DOHH2 (cell line): ENCODE data around the gene STAM2.

ENCODE experiments used
- EZH2phosphoT487 ChIP-seq: fragments of 200-600 bp; sonication (generic); IDR thresholded peaks from 2 replicates; pipeline ENCODE4 v1.6.1; 2017; ENCODE audit warnings: borderline replicate concordance, mild to moderate bottlenecking, antibody characterized with exemption, low read length, moderate library complexity, mixed read lengths
- TF ChIP-seq, protein P1 (sequence below): fragments of 200-600 bp; sonication (generic); IDR thresholded peaks from one replicate; pipeline ENCODE4 v1.5.1; 2014; ENCODE audit warnings: antibody characterized with exemption, mild to moderate bottlenecking, low read depth, low read length; ENCODE audit not compliant: poor library complexity, severe bottlenecking

DNA sequence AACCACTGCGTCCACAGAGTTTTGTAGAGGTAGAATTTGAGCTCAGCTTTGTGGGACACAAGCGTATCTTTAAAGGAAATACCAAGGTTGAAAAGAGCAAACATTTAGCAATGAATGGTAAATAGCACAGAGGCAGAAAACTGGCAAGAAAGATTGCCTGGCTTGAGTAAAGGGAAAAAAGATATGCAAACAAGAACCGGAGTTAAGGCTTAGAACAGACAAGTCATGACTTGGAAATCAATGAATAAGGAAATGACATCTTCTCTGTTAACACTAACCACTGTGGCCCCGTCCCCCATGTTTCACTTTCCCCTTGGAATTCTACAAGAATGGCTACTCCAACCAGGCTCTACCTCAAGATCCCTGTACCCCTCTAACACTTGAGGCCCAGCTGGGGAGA lies 3.8 kb downstream of the STAM2 start:
- TF ChIP-seq, protein P1, sequence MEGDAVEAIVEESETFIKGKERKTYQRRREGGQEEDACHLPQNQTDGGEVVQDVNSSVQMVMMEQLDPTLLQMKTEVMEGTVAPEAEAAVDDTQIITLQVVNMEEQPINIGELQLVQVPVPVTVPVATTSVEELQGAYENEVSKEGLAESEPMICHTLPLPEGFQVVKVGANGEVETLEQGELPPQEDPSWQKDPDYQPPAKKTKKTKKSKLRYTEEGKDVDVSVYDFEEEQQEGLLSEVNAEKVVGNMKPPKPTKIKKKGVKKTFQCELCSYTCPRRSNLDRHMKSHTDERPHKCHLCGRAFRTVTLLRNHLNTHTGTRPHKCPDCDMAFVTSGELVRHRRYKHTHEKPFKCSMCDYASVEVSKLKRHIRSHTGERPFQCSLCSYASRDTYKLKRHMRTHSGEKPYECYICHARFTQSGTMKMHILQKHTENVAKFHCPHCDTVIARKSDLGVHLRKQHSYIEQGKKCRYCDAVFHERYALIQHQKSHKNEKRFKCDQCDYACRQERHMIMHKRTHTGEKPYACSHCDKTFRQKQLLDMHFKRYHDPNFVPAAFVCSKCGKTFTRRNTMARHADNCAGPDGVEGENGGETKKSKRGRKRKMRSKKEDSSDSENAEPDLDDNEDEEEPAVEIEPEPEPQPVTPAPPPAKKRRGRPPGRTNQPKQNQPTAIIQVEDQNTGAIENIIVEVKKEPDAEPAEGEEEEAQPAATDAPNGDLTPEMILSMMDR = no peak
- no peak for TF ChIP-seq EZH2phosphoT487
